GM19043 (cell line): ENCODE measurements around the gene BRICD5.

ENCODE experiments used
- ATAC-seq: cut with Tn5 transposase; IDR thresholded peaks from one replicate; pipeline ENCODE4 v1.9.1; 2021; ENCODE audit warnings: low read depth; ENCODE audit not compliant: unreplicated experiment

The BRICD5 gene

GRCh38 chr16:2184346-2184745, 26.3 kb downstream of the BRICD5 start:
- ATAC-seq, result no peak

- no peak for ATAC-seq
Measured at GRCh38 chr16:2183671-2184070, 27.0 kb downstream of the BRICD5 start.

GRCh38 chr16:2181952-2182351, 28.7 kb downstream of the BRICD5 start:
- no peak for ATAC-seq

GRCh38 chr16:2180962-2181923, 29.4 kb downstream of the BRICD5 start:
- ATAC-seq, result no peak

- ATAC-seq, result no peak
Measured at GRCh38 chr16:2180461-2180860, 30.2 kb downstream of the BRICD5 start.

GRCh38 chr16:2179576-2179975, 31.1 kb downstream of the BRICD5 start:
- no peak for ATAC-seq

- ATAC-seq, result no peak
Measured at GRCh38 chr16:2179107-2179501, 31.6 kb downstream of the BRICD5 start.

GRCh38 chr16:2178321-2179106, 32.1 kb downstream of the BRICD5 start:
- ATAC-seq, result no peak

- no peak for ATAC-seq
Measured at GRCh38 chr16:2177561-2177960, 33.1 kb downstream of the BRICD5 start.

- ATAC-seq, result no peak
Measured at GRCh38 chr16:2177101-2177500, 33.6 kb downstream of the BRICD5 start.

GRCh38 chr16:2176047-2176446, 34.6 kb downstream of the BRICD5 start:
- ATAC-seq, result no peak

GRCh38 chr16:2175454-2175853, 35.2 kb downstream of the BRICD5 start:
- no peak for ATAC-seq

- ATAC-seq, result no peak
Measured at GRCh38 chr16:2174396-2175131, 36.1 kb downstream of the BRICD5 start.

GRCh38 chr16:2173916-2174315, 36.7 kb downstream of the BRICD5 start:
- no peak for ATAC-seq

GRCh38 chr16:2173366-2173765, 37.3 kb downstream of the BRICD5 start:
- no peak for ATAC-seq

- ATAC-seq, result no peak
Measured at GRCh38 chr16:2172688-2173335, 37.9 kb downstream of the BRICD5 start.

- ATAC-seq, result no peak
Measured at GRCh38 chr16:2171601-2172178, 39.0 kb downstream of the BRICD5 start.

GRCh38 chr16:2170587-2171435, 39.9 kb downstream of the BRICD5 start:
- no peak for ATAC-seq

GRCh38 chr16:2170080-2170479, 40.6 kb downstream of the BRICD5 start:
- ATAC-seq, result no peak
